Mononuclear cell (primary cell): ENCODE data around the gene SLIT3. TPM values are rescaled to one million over a fixed set of nuclear protein-coding genes. Genes with fewer than 3 reads are reported as not detected.
"Not testable (repeated sequence)": the region's sequence is repeated elsewhere in the genome, so short reads cannot be mapped to it uniquely, and the experiment has no call there.

Source experiments
- H3K27me3 ChIP-seq: 2 replicates; pipeline ENCODE4 v1.6.0; 2011; ENCODE audit warnings: low read length, control low read depth; ENCODE audit not compliant: insufficient read depth
- H3K4me1 ChIP-seq: 2 replicates; pipeline ENCODE4 v1.5.1; 2011; ENCODE audit warnings: mild to moderate bottlenecking, low read length, control low read depth; ENCODE audit not compliant: insufficient read depth
- H3K4me3 ChIP-seq: 2 replicates; pipeline ENCODE4 v1.5.1; 2011; ENCODE audit warnings: mild to moderate bottlenecking, low read length, moderate library complexity
- H3K9me3 ChIP-seq: 2 replicates; pipeline ENCODE4 v1.5.1; 2011; ENCODE audit warnings: low read depth, mild to moderate bottlenecking, control low read depth, low read length
- total RNA-seq: library from RNA; depleted of rRNA; stranded (reverse); fragments of >200 nt; gene quantifications from one replicate; pipeline ENCODE4 v1.2.3, GENCODE V29; 2012

SLIT3 gene
- total RNA-seq, 1 donor: 0.10 TPM

- Histone ChIP-seq H3K27me3 (no peaks in the 10 kb centered on the region), H3K9me3 (no peaks in the 10 kb centered on the region), H3K4me3 (no peak overlapping the region), H3K4me1 (no peaks in the 10 kb centered on the region)
Measured at GRCh38 chr5:169226895-169227294, 74.0 kb downstream of the SLIT3 start.

- no peaks in the 10 kb centered on the region for H3K27me3 ChIP-seq
- H3K9me3 ChIP-seq: no peaks in the 10 kb centered on the region
- no peak overlapping the region for H3K4me3 ChIP-seq
- no peaks in the 10 kb centered on the region for H3K4me1 ChIP-seq
Measured at GRCh38 chr5:169225830-169226356, 75.0 kb downstream of the SLIT3 start.

GRCh38 chr5:169223595-169223953 lies 77.4 kb downstream of the SLIT3 start:
- Histone ChIP-seq H3K4me1 (no peaks in the 10 kb centered on the region), H3K9me3 (no peaks in the 10 kb centered on the region), H3K4me3 (no peak overlapping the region), H3K27me3 (no peaks in the 10 kb centered on the region)

DNA sequence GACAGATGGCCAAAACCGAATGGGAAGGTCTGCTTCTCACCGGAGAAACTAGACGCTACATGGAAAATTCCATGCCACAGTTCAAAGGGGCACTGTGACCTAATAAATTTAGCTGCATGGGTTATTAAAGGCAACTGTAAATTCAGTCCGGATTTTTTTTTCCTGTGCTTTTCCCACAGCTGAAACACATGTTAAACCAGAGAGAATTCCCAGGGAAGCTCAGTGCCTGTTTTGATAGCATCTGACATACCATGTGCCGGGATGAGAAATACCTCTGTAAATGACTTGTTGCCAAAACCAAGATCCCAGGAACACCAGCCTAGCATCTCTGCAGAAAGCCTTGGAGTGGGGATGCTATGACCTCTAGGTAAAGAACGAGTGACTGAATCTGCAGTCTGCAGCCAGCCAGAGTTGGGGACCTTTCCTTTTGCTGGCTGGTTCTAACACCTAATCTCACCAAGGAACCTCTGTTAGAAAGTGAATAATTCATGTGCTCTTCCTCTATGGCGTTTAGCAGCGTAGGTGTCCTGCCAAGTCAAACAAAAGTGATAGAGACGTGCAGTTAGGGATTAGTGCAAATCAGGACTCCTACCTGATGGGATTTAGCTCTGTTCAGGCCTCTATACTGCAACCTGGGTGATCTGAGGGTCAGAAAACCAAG lies 77.9 kb downstream of the SLIT3 start:
- Histone ChIP-seq H3K4me3 (no peak overlapping the region), H3K9me3 (no peaks in the 10 kb centered on the region), H3K27me3 (no peaks in the 10 kb centered on the region), H3K4me1 (no peaks in the 10 kb centered on the region)

- no peaks in the 10 kb centered on the region for H3K4me1 ChIP-seq
- no peaks in the 10 kb centered on the region for H3K27me3 ChIP-seq
- no peak overlapping the region for H3K4me3 ChIP-seq
- no peaks in the 10 kb centered on the region for H3K9me3 ChIP-seq
Measured at GRCh38 chr5:169221519-169221918, 79.4 kb downstream of the SLIT3 start.

DNA sequence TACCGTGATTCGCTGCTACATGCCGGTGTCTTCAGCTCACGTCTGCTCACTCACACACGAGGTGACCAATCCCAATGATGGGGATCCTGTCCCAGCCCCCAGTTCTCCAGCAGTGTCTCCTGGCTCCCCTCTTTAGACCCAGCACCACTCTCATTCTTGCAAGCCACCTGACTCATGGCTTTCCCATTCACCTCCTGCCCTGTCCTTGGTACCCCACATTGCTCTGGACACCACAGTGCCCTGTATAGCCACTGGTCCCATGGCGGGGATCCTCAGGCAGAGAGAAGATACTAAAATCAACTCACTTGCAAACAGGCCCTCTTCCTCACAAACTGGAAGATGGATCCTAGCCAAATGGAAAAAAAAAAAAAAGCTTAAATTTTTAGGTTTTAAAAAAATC lies 81.0 kb downstream of the SLIT3 start:
- H3K4me3 ChIP-seq: no peak overlapping the region
- H3K9me3 ChIP-seq: no peaks in the 10 kb centered on the region
- H3K27me3 ChIP-seq: no peaks in the 10 kb centered on the region
- H3K4me1 ChIP-seq: no peaks in the 10 kb centered on the region

GRCh38 chr5:169219351-169219750 lies 81.6 kb downstream of the SLIT3 start:
- Histone ChIP-seq H3K27me3 (no peaks in the 10 kb centered on the region), H3K9me3 (no peaks in the 10 kb centered on the region)

DNA sequence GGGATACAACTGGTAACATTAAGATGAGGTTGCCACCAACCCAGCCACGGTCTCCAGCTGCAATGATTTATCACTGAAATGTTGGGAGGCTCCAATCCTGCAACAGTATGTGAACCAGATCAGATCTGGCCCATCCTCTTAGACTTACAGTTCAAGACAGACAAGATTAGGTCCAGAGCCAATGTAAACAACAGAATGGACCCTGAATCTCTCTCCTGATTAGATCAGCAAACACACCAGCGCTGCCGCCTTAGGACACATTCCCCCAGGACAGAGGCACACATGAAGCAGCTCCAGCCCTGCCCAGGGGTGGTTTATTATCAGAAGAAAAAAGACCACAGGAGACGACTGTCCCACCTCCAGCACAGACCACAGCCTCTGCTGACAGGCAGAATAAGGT lies 82.1 kb downstream of the SLIT3 start:
- H3K4me3 ChIP-seq: no peak overlapping the region
- H3K27me3 ChIP-seq: no peaks in the 10 kb centered on the region
- no peaks in the 10 kb centered on the region for H3K9me3 ChIP-seq
- no peaks in the 10 kb centered on the region for H3K4me1 ChIP-seq

More at GRCh38 chr5:169219351-169219750, 81.6 kb downstream of the SLIT3 start:
- no peaks in the 10 kb centered on the region for H3K4me1 ChIP-seq
- no peak overlapping the region for H3K4me3 ChIP-seq

DNA sequence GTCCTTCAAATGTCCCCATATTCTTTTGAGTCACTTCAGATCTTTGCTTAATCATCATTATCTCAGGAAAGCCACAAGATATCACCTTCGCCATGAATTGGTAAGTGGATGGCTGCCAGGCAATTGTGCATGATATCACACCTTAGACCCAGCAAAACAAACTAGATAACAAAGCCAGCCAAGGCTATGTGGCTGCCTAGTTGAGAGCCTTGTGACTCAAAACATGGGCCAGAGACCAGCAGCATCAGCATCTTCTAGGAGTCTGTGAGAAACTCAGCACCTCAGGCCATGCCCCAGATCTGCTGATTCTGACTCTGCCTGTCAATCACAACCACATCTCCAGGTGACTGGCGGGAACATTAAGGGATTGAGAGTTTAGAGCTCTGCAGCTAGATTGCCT lies 82.8 kb downstream of the SLIT3 start:
- H3K27me3 ChIP-seq: no peaks in the 10 kb centered on the region

DNA sequence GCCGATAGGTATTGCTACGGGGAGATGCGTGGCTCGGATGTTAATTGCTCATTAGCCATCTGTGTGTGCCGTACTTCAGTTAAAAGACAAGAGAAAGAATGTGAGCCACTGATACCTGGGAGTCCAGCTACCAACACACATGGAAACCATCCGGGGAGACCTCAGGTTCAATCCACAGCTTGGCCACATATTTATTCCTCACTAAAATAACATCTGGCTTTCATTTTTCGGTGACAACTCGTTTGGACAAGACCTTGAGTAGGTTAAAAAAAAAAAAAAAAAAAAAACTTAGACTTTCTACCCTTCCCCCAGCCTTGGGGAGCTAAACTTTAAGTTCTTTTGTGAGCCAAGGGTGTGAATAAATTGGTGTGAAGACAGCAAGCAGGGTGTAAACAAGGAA lies 84.1 kb downstream of the SLIT3 start:
- Histone ChIP-seq H3K4me3 (no peak overlapping the region), H3K4me1 (no peaks in the 10 kb centered on the region), H3K27me3 (no peaks in the 10 kb centered on the region), H3K9me3 (no peaks in the 10 kb centered on the region)

More for the DNA sequence above, 82.8 kb downstream of the SLIT3 start:
- Histone ChIP-seq H3K4me1 (no peaks in the 10 kb centered on the region), H3K4me3 (no peak overlapping the region), H3K9me3 (no peaks in the 10 kb centered on the region)

- Histone ChIP-seq H3K4me3 (no peak overlapping the region), H3K27me3 (no peaks in the 10 kb centered on the region), H3K4me1 (no peaks in the 10 kb centered on the region), H3K9me3 (no peaks in the 10 kb centered on the region)
Measured at GRCh38 chr5:169213479-169213878, 87.5 kb downstream of the SLIT3 start.

DNA sequence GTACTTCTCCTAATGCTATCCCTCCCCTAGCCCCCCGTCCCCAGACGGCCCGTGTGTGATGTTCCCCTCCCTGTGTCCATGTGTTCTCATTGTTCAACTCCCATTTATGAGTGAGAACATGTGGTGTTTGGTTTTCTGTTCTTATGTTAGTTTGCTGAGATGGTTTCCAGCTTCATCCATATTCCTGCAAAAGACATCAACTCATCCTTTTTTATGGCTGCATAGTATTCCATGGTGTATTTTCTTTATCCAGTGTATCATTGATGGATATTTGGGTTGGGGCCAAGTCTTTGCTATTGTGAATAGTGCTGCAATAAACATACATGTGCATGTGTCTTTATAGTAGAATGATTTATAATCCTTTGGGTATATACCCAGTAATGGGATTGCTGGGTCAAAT lies 89.2 kb downstream of the SLIT3 start:
- H3K4me3 ChIP-seq, H3K27me3 ChIP-seq, H3K9me3 ChIP-seq, H3K4me1 ChIP-seq: not testable (repeated sequence)

- no peak overlapping the region for H3K4me3 ChIP-seq
- H3K4me1 ChIP-seq: no peaks in the 10 kb centered on the region
- no peaks in the 10 kb centered on the region for H3K9me3 ChIP-seq
- no peaks in the 10 kb centered on the region for H3K27me3 ChIP-seq
Measured at GRCh38 chr5:169204788-169205400, 96.0 kb downstream of the SLIT3 start.

DNA sequence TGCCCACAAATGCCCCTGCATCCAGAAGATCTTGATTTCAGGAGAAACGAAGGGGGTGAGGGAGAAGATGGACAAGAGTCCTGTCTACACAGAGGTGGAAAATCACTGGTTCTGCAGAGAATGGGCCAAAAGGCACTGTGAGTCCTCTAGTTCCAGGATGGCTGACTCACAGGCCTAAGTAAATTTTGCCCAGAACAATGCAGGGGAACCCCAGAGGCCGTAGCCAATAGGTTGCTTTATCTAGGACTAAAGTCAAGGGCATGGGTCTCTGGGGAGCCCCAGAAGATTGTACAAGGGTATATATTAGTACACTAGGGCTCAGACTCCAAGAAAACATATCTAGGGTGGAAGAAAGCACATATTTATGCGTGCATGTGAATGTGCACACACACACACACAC lies 98.0 kb downstream of the SLIT3 start:
- no peaks in the 10 kb centered on the region for H3K27me3 ChIP-seq
- H3K4me3 ChIP-seq: no peak overlapping the region
- H3K9me3 ChIP-seq: no peaks in the 10 kb centered on the region
- H3K4me1 ChIP-seq: no peaks in the 10 kb centered on the region

DNA sequence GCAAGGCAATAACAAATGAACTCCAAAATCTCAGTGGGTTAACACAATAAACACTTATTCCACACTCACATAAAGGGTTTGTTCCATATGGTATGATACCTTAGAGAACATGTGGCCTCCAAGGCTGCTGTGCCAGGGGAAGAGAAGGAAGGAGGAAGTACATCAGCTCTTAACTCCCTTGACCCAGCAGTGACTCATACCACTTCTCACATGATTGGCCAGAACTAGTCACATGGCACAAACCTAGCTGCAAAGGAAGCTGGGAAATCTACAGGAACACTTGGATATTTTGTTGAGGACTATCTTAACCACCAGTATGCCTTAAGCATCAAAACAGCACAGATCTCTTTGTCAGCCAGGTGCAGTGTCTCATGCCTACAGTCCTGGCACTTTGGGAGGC lies 99.3 kb downstream of the SLIT3 start:
- Histone ChIP-seq H3K4me1 (no peaks in the 10 kb centered on the region), H3K9me3 (no peaks in the 10 kb centered on the region), H3K4me3 (no peak overlapping the region), H3K27me3 (no peaks in the 10 kb centered on the region)
